GM10266 (cell line): ENCODE data around the gene ARRB2.

Source experiments
- DNase-seq: peaks from one replicate; pipeline ENCODE4 v3.0.0; 2012; ENCODE audit errors: extremely low spot score
- TF ChIP-seq, protein P1 (sequence below): IDR thresholded peaks from 2 replicates; pipeline ENCODE4 v1.5.1; 2012; ENCODE audit warnings: mild to moderate bottlenecking, low read depth; ENCODE audit not compliant: control insufficient read depth, insufficient read depth; ENCODE audit errors: missing control alignments

Gene ARRB2

DNA sequence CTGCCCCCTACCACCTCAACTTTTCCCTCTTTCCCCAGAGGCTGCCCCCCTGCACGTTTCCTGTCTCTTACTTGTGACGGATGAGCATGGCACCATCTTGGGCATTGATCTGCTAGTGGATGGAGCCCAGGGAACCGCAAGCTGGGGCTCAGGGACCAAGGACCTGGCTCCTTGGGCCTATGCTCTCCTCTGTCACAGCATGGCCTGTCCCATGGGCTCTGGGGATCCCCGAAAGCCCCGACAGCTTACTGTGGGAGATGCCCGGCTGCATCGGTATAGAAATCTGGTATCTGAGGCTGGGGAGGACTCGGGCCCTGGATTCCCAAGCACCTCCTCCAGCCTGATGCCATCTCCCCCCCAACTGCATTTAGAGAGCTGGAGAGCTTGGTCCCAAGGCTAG, 31.1 kb downstream of the ARRB2 start:
- DNase-seq = no peak
- TF ChIP-seq, protein P1, sequence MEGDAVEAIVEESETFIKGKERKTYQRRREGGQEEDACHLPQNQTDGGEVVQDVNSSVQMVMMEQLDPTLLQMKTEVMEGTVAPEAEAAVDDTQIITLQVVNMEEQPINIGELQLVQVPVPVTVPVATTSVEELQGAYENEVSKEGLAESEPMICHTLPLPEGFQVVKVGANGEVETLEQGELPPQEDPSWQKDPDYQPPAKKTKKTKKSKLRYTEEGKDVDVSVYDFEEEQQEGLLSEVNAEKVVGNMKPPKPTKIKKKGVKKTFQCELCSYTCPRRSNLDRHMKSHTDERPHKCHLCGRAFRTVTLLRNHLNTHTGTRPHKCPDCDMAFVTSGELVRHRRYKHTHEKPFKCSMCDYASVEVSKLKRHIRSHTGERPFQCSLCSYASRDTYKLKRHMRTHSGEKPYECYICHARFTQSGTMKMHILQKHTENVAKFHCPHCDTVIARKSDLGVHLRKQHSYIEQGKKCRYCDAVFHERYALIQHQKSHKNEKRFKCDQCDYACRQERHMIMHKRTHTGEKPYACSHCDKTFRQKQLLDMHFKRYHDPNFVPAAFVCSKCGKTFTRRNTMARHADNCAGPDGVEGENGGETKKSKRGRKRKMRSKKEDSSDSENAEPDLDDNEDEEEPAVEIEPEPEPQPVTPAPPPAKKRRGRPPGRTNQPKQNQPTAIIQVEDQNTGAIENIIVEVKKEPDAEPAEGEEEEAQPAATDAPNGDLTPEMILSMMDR = no peak

DNA sequence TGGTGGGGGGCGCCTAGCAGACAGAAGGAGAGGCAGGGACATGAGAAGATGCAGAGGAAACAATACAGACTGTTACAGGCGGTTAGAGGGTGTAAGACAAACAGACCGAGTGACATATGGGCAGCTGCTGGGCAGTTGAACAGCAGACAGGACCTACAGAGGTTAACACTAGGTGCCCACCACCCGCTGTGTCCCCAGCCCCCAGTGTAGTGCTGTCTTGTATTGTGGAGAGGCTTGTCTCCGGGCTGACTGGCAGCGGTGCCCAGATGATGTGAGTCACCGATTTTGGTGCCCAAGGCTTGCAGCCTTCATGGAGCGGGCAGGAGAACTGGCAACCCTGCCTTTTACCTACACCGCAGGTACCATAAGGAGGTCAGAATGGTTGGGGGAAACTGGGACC, 31.7 kb downstream of the ARRB2 start:
- TF ChIP-seq, protein P1 = no peak
- DNase-seq = no peak

DNA sequence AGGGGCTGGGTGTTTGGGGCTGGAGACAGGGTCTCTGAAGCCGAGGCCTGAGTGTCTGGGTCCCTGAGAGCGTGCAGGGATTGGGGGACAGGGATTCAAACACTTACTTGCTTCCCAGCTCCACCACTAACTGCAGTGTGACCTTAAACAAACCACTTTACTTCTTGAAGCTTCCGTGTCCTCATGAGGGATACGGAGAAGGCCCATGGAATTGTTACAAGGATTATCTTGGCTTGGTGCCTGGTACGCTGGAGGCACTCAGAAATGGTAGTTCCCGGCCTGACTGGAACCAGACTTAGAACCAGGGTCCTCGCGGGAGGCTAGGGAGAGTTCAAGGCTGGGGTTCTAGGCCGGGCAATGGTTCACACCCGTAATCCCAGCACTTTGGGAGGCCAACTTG, 32.2 kb downstream of the ARRB2 start:
- DNase-seq = no peak
- TF ChIP-seq, protein P1 = no peak

DNA sequence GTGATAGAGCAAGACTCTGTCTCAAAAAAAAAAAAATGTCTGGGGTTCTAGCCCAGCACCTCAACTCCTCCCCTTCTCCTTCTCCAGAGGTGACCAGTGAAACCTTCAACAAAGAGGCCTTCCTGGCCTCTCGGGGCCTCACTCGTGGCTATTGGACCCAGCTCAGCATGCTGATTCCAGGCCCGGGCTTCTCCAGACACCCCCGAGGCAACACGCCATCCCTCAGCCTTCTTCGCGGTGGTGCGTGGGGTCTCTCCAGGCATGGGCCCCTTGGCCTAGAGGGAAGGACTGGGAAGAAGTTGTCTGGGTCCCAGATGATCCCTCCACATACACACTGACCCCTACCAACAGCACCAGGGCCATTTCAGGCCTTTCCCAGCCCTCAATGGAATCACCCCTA, 32.8 kb downstream of the ARRB2 start:
- TF ChIP-seq, protein P1 = no peak
- DNase-seq = no peak

DNA sequence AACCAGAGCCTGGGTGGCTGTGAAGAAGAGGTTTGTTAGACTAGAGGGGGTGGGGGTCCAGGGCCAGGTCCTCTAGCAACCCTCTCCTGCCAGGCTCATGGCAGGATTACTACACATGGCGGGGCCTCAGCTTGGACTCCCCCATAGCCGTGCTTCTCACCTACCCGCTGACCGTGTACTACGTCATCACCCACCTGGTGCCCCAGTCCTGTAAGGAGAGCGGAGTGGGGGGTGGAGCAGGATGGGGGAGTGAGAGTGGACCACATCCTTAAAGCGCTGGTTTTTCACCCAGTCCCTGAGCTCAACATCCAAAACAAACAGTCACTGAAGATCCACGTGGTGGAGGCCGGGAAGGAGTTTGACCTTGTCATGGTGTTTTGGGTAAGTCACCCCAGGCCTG, 33.5 kb downstream of the ARRB2 start:
- TF ChIP-seq, protein P1 = no peak
- DNase-seq = no peak

DNA sequence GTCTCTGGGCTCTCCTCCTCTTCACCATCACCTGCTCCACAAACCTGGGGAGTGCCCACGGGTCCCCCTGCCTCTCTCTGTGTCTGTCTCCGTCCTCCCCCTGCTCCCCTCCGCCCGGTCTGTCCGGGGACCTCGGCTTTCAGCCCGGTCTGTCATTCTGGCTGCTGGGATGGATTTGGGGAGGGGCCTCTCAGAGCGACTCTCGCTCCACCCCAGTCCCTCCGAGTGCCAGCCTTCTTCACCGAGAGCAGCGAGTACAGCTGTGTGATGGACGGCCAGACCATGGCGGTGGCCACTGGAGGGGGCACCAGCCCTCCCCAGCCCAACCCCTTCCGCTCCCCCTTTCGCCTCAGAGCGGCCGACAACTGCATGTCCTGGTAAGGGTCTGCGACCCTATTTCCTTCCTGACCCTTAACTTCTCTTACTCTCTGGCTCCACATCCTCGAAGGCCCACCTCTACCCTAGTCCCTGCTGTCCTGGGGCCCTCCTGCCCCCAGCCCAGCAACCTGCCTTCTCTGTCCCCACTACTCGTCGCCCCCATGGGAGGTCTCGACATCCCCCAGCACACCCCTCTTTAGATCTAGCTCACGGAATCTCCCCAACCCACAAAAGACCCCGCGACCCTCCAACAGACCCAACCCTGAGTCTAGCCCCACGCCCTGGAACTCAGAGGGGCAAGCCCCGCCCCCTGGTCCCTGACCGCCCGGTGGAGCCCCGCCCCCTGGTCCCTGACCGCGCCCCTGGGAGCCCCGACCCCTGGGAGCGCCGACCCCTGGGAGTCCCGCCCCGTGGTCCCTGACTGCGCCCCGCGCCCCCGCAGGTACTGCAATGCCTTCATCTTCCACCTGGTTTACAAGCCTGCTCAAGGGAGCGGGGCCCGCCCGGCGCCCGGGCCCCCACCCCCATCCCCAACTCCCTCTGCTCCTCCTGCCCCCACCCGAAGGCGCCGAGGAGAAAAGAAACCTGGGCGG, 34.9 kb downstream of the ARRB2 start:
- TF ChIP-seq, protein P1 = no peak
- no peak for DNase-seq

DNA sequence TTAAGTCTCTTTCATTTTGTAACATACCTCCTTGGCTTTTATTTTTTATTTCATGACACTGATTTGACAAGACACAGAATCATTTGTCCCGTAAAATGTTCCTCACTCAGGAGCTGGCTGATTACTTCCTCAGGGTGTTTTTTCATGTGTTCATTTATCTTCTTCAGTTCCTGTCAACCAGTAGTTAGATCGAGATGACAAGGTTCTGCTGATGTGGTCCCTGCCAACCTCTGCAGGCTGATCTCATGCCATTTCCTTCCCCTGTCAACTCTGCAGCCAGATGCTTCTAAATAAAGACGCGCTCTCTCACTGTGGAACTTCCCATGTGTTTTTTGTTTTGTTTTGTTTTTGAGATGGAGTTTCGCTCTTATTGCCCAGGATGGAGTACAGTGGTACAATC, 37.4 kb downstream of the ARRB2 start:
- TF ChIP-seq, protein P1 = no peak
- DNase-seq = peak; percentile 45
